Astrocyte (in vitro differentiated cells and primary cell): Measurements from ENCODE around the gene SVIL. TPM values are rescaled to one million over a fixed set of nuclear protein-coding genes. Genes with fewer than 3 reads are reported as not detected.

Experiments used
- DNase-seq: peaks from one replicate; pipeline ENCODE4 v3.0.0-alpha.2; 2010; ENCODE audit warnings: low read depth
- FAIRE-seq: peaks from 2 replicates; lab custom pipeline; 2011; peaks lifted over from hg19 to GRCh38; lab: Jason Lieb, UNC
- H2AFZ ChIP-seq: 2 replicates; pipeline ENCODE4 v1.6.0; 2012; ENCODE audit warnings: low read depth, low read length, inconsistent platforms
- H3K27ac ChIP-seq: 2 replicates; pipeline ENCODE4 v1.5.1; 2011; ENCODE audit warnings: low read depth, low read length, inconsistent platforms
- H3K27me3 ChIP-seq: 2 replicates; pipeline ENCODE4 v1.6.0; 2011; ENCODE audit warnings: low read length, inconsistent platforms; ENCODE audit not compliant: insufficient read depth
- H3K36me3 ChIP-seq: 2 replicates; pipeline ENCODE4 v1.5.1; 2011; ENCODE audit warnings: low read length, inconsistent platforms; ENCODE audit not compliant: insufficient read depth
- H3K4me1 ChIP-seq: 2 replicates; pipeline ENCODE4 v1.5.1; 2011; ENCODE audit warnings: low read length, inconsistent platforms; ENCODE audit not compliant: insufficient read depth
- H3K4me2 ChIP-seq: 2 replicates; pipeline ENCODE4 v1.6.0; 2012; ENCODE audit warnings: low read length, inconsistent platforms
- H3K4me3 ChIP-seq: 2 replicates; pipeline ENCODE4 v1.5.1; 2011; ENCODE audit warnings: low read depth, mild to moderate bottlenecking, low read length, inconsistent platforms; ENCODE audit not compliant: insufficient read depth
- H3K79me2 ChIP-seq: 2 replicates; pipeline ENCODE4 v1.6.0; 2012; ENCODE audit warnings: mild to moderate bottlenecking, low read length, inconsistent platforms; ENCODE audit not compliant: insufficient read depth
- H3K9ac ChIP-seq: 2 replicates; pipeline ENCODE4 v1.6.0; 2012; ENCODE audit warnings: mild to moderate bottlenecking, low read length, inconsistent platforms
- H3K9me3 ChIP-seq: 2 replicates; pipeline ENCODE4 v1.5.1; 2012; ENCODE audit warnings: low read depth, mild to moderate bottlenecking, low read length, inconsistent platforms; ENCODE audit not compliant: insufficient read depth
- H4K20me1 ChIP-seq: 2 replicates; pipeline ENCODE4 v1.6.0; 2012; ENCODE audit warnings: low read length, inconsistent platforms; ENCODE audit not compliant: insufficient read depth
- H3K27ac Mint-ChIP-seq: one replicate; pipeline ENCODE4 v1.8.0; 2021; ENCODE audit warnings: mild to moderate bottlenecking, mixed read lengths; ENCODE audit not compliant: unreplicated experiment
- H3K27me3 Mint-ChIP-seq: one replicate; pipeline ENCODE4 v1.8.0; 2021; ENCODE audit warnings: low read depth, mixed read lengths; ENCODE audit not compliant: unreplicated experiment
- H3K36me3 Mint-ChIP-seq: one replicate; pipeline ENCODE4 v1.8.0; 2021; ENCODE audit warnings: low read depth, mixed read lengths; ENCODE audit not compliant: unreplicated experiment
- H3K4me1 Mint-ChIP-seq: one replicate; pipeline ENCODE4 v1.8.0; 2021; ENCODE audit warnings: low read depth, mixed read lengths; ENCODE audit not compliant: unreplicated experiment
- H3K4me3 Mint-ChIP-seq: one replicate; pipeline ENCODE4 v1.8.0; 2021; ENCODE audit warnings: mild to moderate bottlenecking, moderate library complexity, mixed read lengths; ENCODE audit not compliant: unreplicated experiment
- H3K9me3 Mint-ChIP-seq: one replicate; pipeline ENCODE4 v1.8.0; 2021; ENCODE audit warnings: mild to moderate bottlenecking, mixed read lengths; ENCODE audit not compliant: unreplicated experiment
- EZH2 ChIP-seq: IDR thresholded peaks from 2 replicates; pipeline ENCODE4 v1.6.1; 2012; ENCODE audit warnings: mild to moderate bottlenecking, low read length, inconsistent platforms; ENCODE audit not compliant: insufficient read depth
- total RNA-seq: library from RNA; stranded (reverse); gene quantifications from 2 replicates; pipeline ENCODE4 v1.2.1, GENCODE V29; 2021
- TF ChIP-seq, protein P1 (sequence below): IDR thresholded peaks from 2 replicates; pipeline ENCODE4 v1.5.1; 2011; ENCODE audit warnings: low read depth, mild to moderate bottlenecking, inconsistent platforms, low read length, moderate library complexity; ENCODE audit not compliant: insufficient read depth

Gene SVIL
- total RNA-seq, 1 donor from 2014 or later: 70.4 TPM

DNA sequence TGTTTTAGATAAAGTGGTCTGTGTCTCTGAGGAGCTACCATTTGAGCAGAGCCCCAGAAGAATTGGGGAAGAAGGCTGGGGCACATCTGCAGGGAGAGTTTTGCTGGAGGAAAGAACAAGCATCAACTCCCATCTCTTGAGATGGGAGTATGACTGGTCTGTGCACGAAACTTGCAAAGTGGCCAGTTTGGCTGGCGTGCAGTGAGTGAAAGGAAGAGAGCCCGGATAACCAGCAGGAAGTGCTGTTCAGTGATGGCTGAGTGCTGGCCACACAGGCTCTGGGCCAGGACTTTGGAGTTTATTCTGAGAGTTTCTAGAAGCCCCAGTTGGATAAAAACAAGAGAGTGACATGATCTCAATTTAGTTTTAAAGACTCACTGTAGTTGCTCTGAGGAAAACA lies 34.4 kb upstream of the SVIL start:
- FAIRE-seq: no peak
- TF ChIP-seq, protein P1, sequence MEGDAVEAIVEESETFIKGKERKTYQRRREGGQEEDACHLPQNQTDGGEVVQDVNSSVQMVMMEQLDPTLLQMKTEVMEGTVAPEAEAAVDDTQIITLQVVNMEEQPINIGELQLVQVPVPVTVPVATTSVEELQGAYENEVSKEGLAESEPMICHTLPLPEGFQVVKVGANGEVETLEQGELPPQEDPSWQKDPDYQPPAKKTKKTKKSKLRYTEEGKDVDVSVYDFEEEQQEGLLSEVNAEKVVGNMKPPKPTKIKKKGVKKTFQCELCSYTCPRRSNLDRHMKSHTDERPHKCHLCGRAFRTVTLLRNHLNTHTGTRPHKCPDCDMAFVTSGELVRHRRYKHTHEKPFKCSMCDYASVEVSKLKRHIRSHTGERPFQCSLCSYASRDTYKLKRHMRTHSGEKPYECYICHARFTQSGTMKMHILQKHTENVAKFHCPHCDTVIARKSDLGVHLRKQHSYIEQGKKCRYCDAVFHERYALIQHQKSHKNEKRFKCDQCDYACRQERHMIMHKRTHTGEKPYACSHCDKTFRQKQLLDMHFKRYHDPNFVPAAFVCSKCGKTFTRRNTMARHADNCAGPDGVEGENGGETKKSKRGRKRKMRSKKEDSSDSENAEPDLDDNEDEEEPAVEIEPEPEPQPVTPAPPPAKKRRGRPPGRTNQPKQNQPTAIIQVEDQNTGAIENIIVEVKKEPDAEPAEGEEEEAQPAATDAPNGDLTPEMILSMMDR: peak; percentile 5
- no peak for TF ChIP-seq EZH2
- Histone ChIP-seq H3K4me3 (no peak overlapping the region), H3K79me2 (peaks cover 26% of the 10 kb centered on the region), H3K27me3 (no peaks in the 10 kb centered on the region), H4K20me1 (peaks cover 5% of the 10 kb centered on the region), H3K4me2 (peak overlapping the region; percentile 6), H2AFZ (no peak overlapping the region), H3K4me1 (peaks cover 19% of the 10 kb centered on the region), H3K36me3 (no peaks in the 10 kb centered on the region), H3K27ac (peak overlapping the region; percentile 10), H3K9ac (no peak overlapping the region), H3K9me3 (no peaks in the 10 kb centered on the region)
- peak; percentile 60 for DNase-seq
- Mint-ChIP-seq H3K27ac (no peak overlapping the region), H3K36me3 (peaks cover 25% of the 10 kb centered on the region), H3K9me3 (peaks cover 9% of the 10 kb centered on the region), H3K4me1 (no peaks in the 10 kb centered on the region), H3K4me3 (no peak overlapping the region), H3K27me3 (no peaks in the 10 kb centered on the region)

DNA sequence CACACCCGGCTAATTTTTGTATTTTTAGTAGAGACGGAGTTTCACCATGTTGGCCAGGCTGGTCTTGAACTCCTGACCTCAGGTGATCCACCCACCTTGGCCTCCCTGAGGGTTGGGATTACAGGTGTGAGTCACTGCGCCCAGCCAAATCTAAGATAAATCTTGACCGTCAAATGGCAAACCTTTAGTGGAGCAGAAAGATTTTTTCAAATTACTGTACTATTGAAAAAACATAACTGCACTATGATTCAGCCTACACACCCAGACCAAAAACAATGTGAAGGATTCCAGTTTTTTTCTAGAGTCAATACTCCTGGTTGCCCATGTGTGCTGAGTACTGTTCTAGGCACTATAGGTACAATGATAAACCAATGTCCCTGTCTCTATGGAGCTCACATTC lies 33.9 kb upstream of the SVIL start:
- peaks cover 5% of the 10 kb centered on the region for H4K20me1 ChIP-seq
- Mint-ChIP-seq H3K4me1 (no peaks in the 10 kb centered on the region), H3K4me3 (no peak overlapping the region), H3K36me3 (peaks cover 24% of the 10 kb centered on the region), H3K9me3 (peaks cover 9% of the 10 kb centered on the region), H3K27ac (no peak overlapping the region), H3K27me3 (no peaks in the 10 kb centered on the region)
- peaks cover 31% of the 10 kb centered on the region for H3K79me2 ChIP-seq
- DNase-seq: peak; percentile 83
- no peak for FAIRE-seq
- no peak overlapping the region for H3K9ac ChIP-seq
- H3K4me2 ChIP-seq: peak overlapping the region; percentile 6
- TF ChIP-seq EZH2: no peak
- TF ChIP-seq, protein P1: no peak
- H3K27me3 ChIP-seq: no peaks in the 10 kb centered on the region
- H3K4me3 ChIP-seq: no peak overlapping the region
- H3K36me3 ChIP-seq: no peaks in the 10 kb centered on the region
- H3K4me1 ChIP-seq: peaks cover 19% of the 10 kb centered on the region
- H3K9me3 ChIP-seq: no peaks in the 10 kb centered on the region
- no peak overlapping the region for H2AFZ ChIP-seq
- peak overlapping the region; percentile 10 for H3K27ac ChIP-seq

DNA sequence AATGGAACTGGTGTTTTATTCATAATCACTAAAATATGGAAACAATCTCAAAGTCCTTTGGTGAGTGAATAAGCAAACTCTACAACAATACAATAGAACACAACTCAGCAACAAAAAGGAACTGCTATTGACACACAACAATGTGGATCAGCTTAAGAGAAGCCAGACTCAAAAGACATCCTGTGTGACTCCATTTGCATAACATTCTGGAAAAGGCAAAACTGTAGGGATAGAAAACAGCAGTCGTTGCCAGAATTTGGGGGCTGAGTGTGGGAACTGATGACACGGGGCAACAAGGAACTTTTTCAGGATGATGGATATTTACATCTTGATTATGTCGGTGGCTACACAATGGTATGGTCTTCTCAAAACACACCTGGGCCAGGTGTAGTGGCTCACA lies 32.4 kb upstream of the SVIL start:
- DNase-seq: no peak
- Histone ChIP-seq H3K27me3 (no peaks in the 10 kb centered on the region), H3K9ac (no peak overlapping the region), H4K20me1 (peaks cover 5% of the 10 kb centered on the region), H3K79me2 (peaks cover 40% of the 10 kb centered on the region), H3K27ac (no peak overlapping the region), H3K4me1 (peaks cover 19% of the 10 kb centered on the region), H2AFZ (no peak overlapping the region), H3K9me3 (no peaks in the 10 kb centered on the region), H3K4me3 (no peak overlapping the region), H3K36me3 (no peaks in the 10 kb centered on the region), H3K4me2 (no peak overlapping the region)
- Mint-ChIP-seq H3K9me3 (peaks cover 1% of the 10 kb centered on the region), H3K27me3 (no peaks in the 10 kb centered on the region), H3K4me3 (no peak overlapping the region), H3K4me1 (no peaks in the 10 kb centered on the region), H3K36me3 (peaks cover 20% of the 10 kb centered on the region), H3K27ac (no peak overlapping the region)
- TF ChIP-seq, protein P1: no peak
- no peak for FAIRE-seq
